ENCODE results near the gene LRRC4.

DNA sequence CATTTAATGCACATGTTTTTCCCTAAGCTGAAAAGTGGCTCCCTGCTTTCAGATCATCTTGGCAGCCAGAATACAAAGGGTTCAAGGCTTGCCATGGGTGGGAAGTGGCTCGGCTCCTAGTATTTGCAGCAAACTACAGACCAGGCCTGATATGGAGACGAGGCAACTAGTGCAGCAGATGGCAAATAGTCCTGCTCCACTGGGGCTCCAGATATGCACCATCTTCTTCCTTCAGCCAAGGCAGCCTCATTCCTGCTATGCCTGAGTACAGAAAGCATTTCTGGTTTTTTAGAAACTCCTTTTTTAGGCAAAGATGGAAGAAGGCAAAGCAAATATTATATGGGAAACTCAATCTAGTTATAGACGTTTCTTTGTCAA is 23.9 kb downstream of the LRRC4 start:
- no peak for TF ChIP-seq RAD21 (IDR thresholded peaks at IDR 0.05; ENCODE audit: low read length)
- no peak for TF ChIP-seq RCOR1 (IDR thresholded peaks at IDR 0.05; ENCODE audit: low read length)
- TF ChIP-seq, protein P1, sequence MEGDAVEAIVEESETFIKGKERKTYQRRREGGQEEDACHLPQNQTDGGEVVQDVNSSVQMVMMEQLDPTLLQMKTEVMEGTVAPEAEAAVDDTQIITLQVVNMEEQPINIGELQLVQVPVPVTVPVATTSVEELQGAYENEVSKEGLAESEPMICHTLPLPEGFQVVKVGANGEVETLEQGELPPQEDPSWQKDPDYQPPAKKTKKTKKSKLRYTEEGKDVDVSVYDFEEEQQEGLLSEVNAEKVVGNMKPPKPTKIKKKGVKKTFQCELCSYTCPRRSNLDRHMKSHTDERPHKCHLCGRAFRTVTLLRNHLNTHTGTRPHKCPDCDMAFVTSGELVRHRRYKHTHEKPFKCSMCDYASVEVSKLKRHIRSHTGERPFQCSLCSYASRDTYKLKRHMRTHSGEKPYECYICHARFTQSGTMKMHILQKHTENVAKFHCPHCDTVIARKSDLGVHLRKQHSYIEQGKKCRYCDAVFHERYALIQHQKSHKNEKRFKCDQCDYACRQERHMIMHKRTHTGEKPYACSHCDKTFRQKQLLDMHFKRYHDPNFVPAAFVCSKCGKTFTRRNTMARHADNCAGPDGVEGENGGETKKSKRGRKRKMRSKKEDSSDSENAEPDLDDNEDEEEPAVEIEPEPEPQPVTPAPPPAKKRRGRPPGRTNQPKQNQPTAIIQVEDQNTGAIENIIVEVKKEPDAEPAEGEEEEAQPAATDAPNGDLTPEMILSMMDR (IDR thresholded peaks at IDR 0.05): no peak
- TF ChIP-seq, protein P2, sequence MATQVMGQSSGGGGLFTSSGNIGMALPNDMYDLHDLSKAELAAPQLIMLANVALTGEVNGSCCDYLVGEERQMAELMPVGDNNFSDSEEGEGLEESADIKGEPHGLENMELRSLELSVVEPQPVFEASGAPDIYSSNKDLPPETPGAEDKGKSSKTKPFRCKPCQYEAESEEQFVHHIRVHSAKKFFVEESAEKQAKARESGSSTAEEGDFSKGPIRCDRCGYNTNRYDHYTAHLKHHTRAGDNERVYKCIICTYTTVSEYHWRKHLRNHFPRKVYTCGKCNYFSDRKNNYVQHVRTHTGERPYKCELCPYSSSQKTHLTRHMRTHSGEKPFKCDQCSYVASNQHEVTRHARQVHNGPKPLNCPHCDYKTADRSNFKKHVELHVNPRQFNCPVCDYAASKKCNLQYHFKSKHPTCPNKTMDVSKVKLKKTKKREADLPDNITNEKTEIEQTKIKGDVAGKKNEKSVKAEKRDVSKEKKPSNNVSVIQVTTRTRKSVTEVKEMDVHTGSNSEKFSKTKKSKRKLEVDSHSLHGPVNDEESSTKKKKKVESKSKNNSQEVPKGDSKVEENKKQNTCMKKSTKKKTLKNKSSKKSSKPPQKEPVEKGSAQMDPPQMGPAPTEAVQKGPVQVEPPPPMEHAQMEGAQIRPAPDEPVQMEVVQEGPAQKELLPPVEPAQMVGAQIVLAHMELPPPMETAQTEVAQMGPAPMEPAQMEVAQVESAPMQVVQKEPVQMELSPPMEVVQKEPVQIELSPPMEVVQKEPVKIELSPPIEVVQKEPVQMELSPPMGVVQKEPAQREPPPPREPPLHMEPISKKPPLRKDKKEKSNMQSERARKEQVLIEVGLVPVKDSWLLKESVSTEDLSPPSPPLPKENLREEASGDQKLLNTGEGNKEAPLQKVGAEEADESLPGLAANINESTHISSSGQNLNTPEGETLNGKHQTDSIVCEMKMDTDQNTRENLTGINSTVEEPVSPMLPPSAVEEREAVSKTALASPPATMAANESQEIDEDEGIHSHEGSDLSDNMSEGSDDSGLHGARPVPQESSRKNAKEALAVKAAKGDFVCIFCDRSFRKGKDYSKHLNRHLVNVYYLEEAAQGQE (IDR thresholded peaks at IDR 0.05; ENCODE audit: low read depth, low read length): no peak
- no peak for TF ChIP-seq GABPA (IDR thresholded peaks at IDR 0.05; ENCODE audit: low read depth)
